ENCODE results near the gene LDLRAP1. TPM values are rescaled to one million over a fixed set of nuclear protein-coding genes. Genes with fewer than 3 reads are reported as not detected.

Gene LDLRAP1
- total RNA-seq, 1 experiment from 2014 or later: 14.5 TPM

DNA sequence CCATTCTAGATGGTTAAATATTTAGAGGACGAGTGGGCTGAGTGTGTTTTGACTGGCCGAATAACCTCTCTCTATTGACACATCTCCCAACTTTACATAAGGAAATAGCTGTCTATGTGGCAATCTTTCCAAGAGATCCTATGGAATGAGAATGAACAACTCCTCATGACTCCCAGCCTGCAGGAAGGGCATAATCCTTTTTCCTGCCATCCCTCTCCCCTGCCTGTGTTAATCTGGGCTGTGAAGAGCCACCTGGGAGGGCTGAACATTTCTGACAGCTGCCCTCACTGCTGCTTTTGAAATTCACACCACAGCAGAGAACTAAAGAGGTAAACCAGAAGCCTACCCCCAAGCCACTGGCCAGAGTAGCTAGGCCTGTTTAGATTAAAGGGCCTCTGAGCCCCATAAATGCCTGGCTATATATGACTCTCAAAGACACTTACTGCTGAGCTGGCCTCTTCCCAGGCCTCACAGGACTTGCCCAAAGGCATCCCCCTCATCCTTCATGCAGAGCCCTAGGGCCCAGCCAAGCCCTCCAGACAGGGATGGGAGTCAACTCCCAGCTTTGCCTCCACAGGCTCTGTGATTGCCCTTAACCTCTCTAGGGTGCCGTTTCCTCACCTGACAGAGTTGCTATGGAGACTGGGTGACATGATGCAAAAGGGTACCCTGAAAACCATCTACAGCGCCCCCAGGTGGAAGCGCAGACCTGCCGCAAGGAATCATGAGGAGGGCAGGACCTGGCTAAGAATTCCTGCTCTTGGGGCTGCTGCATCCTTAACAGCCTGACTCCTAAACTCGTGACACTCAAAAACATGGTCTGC lies 42.0 kb upstream of the LDLRAP1 start:
- DNase-seq: peak; percentile 51 to 58
- Mint-ChIP-seq H3K27ac (ENCODE audit: unreplicated experiment) (peak overlapping the region; percentile 39), H3K27me3 (ENCODE audit: insufficient read depth, unreplicated experiment) (no peaks in the 10 kb centered on the region), H3K4me1 (ENCODE audit: low read depth, unreplicated experiment) (peaks cover 16% of the 10 kb centered on the region), H3K4me3 (ENCODE audit: unreplicated experiment) (peak overlapping the region; percentile 8), H3K36me3 (ENCODE audit: insufficient read depth, unreplicated experiment) (no peaks in the 10 kb centered on the region), H3K9me3 (ENCODE audit: unreplicated experiment) (no peaks in the 10 kb centered on the region)
- Histone ChIP-seq H3K27me3 (replicated peaks; ENCODE audit: control insufficient read depth, insufficient read depth, low read length) (no peaks in the 10 kb centered on the region), H3K36me3 (ENCODE audit: control insufficient read depth, insufficient read depth, low read length) (no peaks in the 10 kb centered on the region; the same call in 1 of the 2 replicates), H3K4me1 (peaks cover 19% of the 10 kb centered on the region), H3K9me3 (no peaks in the 10 kb centered on the region), H3K4me3 (ENCODE audit: low read depth, low read length) (no peak overlapping the region)
- TF ChIP-seq, protein P1, sequence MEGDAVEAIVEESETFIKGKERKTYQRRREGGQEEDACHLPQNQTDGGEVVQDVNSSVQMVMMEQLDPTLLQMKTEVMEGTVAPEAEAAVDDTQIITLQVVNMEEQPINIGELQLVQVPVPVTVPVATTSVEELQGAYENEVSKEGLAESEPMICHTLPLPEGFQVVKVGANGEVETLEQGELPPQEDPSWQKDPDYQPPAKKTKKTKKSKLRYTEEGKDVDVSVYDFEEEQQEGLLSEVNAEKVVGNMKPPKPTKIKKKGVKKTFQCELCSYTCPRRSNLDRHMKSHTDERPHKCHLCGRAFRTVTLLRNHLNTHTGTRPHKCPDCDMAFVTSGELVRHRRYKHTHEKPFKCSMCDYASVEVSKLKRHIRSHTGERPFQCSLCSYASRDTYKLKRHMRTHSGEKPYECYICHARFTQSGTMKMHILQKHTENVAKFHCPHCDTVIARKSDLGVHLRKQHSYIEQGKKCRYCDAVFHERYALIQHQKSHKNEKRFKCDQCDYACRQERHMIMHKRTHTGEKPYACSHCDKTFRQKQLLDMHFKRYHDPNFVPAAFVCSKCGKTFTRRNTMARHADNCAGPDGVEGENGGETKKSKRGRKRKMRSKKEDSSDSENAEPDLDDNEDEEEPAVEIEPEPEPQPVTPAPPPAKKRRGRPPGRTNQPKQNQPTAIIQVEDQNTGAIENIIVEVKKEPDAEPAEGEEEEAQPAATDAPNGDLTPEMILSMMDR (IDR thresholded peaks at IDR 0.05; ENCODE audit: insufficient read depth in 1 of 2, low read depth in 1 of 2, low read length in 1 of 2, severe bottlenecking in 1 of 2, unreplicated experiment in 1 of 2): peak; percentile 18 to 22
- BruUV-seq (replicated peaks): no TSS peak
- intact Hi-C loops (cut with micrococcal nuclease; ENCODE audit: unreplicated experiment): loop anchor here (1.0 to 10.0 kb wide), 2 partner anchors 25 to 67 kb away; partner anchors contain the start of gene MACO1
- ChIA-PET CTCF (interaction anchor here (0.8 to 0.9 kb wide), 2 partner anchors 10 to 16 kb away, joined by 3 read pairs; no protein-coding TSS in a partner anchor), POLR2A (interaction anchor here (0.6 kb wide), 1 partner anchor 496 kb away, joined by 3 read pairs; the partner anchor contains the start of gene PAFAH2)

DNA sequence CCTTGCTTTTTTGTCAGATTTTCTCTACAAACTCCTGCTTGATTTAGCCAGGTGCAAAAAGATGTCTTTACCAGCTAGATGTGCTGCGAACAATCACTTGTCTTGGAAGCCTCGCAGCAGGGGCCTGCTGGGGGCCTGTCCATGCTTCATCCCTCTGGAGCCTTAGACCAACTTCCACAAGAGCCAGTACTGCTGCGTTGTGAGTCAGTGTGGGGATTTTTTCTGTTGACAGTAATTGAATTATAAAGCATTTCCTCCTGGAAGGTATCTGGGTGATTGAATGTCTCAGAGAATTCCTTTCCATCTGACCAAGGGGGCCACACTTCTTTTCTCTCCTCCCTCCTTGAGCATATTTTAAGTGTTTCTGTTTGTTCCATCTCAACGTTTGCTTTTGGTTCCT lies 40.4 kb upstream of the LDLRAP1 start:
- Histone ChIP-seq H3K27me3 (replicated peaks; ENCODE audit: control insufficient read depth, insufficient read depth, low read length) (no peaks in the 10 kb centered on the region), H3K9me3 (no peaks in the 10 kb centered on the region), H3K4me1 (peaks cover 20% of the 10 kb centered on the region), H3K36me3 (ENCODE audit: control insufficient read depth, insufficient read depth, low read length) (no peaks in the 10 kb centered on the region), H3K4me3 (ENCODE audit: low read depth, low read length) (no peak overlapping the region)
- no peak overlapping the region for H3K4me3 Mint-ChIP-seq (ENCODE audit: unreplicated experiment)
- ChIA-PET CTCF (no interaction called here), POLR2A (no interaction called here)
- peaks cover 16% of the 10 kb centered on the region for H3K4me1 Mint-ChIP-seq (ENCODE audit: low read depth, unreplicated experiment)
- intact Hi-C loops (cut with micrococcal nuclease; ENCODE audit: unreplicated experiment): loop anchor here (10.0 kb wide), 1 partner anchor 68 kb away; the partner anchor contains the start of gene MACO1
- H3K36me3 Mint-ChIP-seq (ENCODE audit: insufficient read depth, unreplicated experiment): no peaks in the 10 kb centered on the region
- no peaks in the 10 kb centered on the region for H3K9me3 Mint-ChIP-seq (ENCODE audit: unreplicated experiment)
- no peaks in the 10 kb centered on the region for H3K27me3 Mint-ChIP-seq (ENCODE audit: insufficient read depth, unreplicated experiment)
- no peak overlapping the region for H3K27ac Mint-ChIP-seq (ENCODE audit: unreplicated experiment)
- no peak for DNase-seq
- BruUV-seq (replicated peaks): no TSS peak
- TF ChIP-seq, protein P1 (IDR thresholded peaks at IDR 0.05; ENCODE audit: insufficient read depth in 1 of 2, low read depth in 1 of 2, low read length in 1 of 2, severe bottlenecking in 1 of 2, unreplicated experiment in 1 of 2): no peak

DNA sequence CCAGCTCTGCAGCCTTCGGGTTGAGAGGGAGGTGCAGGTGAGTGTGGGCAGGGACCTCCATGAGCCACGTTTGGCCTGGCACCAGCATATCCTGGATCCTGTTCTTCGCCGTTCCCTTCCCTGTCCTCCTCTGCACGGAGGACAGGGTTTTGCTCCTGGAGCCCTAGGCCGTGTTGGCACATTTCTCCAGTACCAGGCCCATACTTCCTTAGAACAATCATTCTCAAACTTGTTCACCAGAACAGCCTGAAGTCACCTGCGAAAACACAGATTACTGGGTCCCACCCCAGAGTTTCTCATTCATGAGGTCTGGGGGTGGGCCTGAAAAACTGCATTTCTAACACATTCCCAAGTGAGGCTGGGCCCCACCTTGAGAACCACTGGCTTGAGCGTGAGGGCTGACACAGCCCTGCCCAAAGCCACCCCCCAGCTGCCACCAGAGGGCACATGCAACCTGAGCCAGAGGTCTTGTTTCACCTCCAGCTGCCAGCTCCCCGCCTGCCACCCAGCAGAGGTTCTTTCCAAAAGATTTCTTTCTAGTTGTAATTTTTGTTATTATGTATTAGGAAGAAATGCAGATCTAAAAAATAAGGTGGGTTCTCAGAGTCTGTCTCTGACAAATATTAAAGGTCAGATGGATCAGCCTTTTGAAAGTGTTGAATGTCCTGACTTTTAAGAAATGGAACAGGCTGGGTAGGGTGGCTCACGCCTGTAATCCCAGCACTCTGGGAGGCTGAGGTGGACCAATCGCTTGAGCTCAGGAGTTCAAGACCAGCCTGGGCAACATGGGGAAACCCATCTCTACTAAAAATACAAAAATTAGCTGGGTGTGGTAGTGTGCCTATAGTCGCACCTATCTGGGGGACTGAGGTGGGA lies 39.6 kb upstream of the LDLRAP1 start:
- DNase-seq: peak; percentile 64 to 70
- Histone ChIP-seq H3K4me1 (peaks cover 20% of the 10 kb centered on the region), H3K27me3 (replicated peaks; ENCODE audit: control insufficient read depth, insufficient read depth, low read length) (no peaks in the 10 kb centered on the region), H3K9me3 (no peaks in the 10 kb centered on the region), H3K4me3 (ENCODE audit: low read depth, low read length) (no peak overlapping the region), H3K36me3 (ENCODE audit: control insufficient read depth, insufficient read depth, low read length) (no peaks in the 10 kb centered on the region)
- no peaks in the 10 kb centered on the region for H3K9me3 Mint-ChIP-seq (ENCODE audit: unreplicated experiment)
- no peaks in the 10 kb centered on the region for H3K36me3 Mint-ChIP-seq (ENCODE audit: insufficient read depth, unreplicated experiment)
- POLR2A ChIA-PET: no interaction called here
- intact Hi-C loops (cut with micrococcal nuclease; ENCODE audit: unreplicated experiment): loop anchor here (1.0 to 10.0 kb wide), 2 partner anchors 17 to 69 kb away; partner anchors contain the start of gene MACO1
- TF ChIP-seq, protein P1 (IDR thresholded peaks at IDR 0.05; ENCODE audit: insufficient read depth in 1 of 2, low read depth in 1 of 2, low read length in 1 of 2, severe bottlenecking in 1 of 2, unreplicated experiment in 1 of 2): peak; percentile 61 to 68
- no peaks in the 10 kb centered on the region for H3K27me3 Mint-ChIP-seq (ENCODE audit: insufficient read depth, unreplicated experiment)
- peaks cover 16% of the 10 kb centered on the region for H3K4me1 Mint-ChIP-seq (ENCODE audit: low read depth, unreplicated experiment)
- CTCF ChIA-PET: interaction anchor here (1.3 kb wide), 1 partner anchor 17 kb away, joined by 12 read pairs; no protein-coding TSS in a partner anchor
- no peak overlapping the region for H3K4me3 Mint-ChIP-seq (ENCODE audit: unreplicated experiment)
- no peak overlapping the region for H3K27ac Mint-ChIP-seq (ENCODE audit: unreplicated experiment)
- no TSS peak for BruUV-seq (replicated peaks)

Data from Caco-2 (cell line).